IPS DF 4.7 (cell line): ENCODE measurements around the gene ANKFN1.
A peak's percentile ranks its signal among the peaks of the same experiment; 100 is the strongest.

Source experiments
- DNase-seq: peaks from one replicate; pipeline ENCODE4 v3.0.0-alpha.2; 2013; ENCODE audit warnings: low spot score; ENCODE audit errors: extremely low read depth

The ANKFN1 gene

DNA sequence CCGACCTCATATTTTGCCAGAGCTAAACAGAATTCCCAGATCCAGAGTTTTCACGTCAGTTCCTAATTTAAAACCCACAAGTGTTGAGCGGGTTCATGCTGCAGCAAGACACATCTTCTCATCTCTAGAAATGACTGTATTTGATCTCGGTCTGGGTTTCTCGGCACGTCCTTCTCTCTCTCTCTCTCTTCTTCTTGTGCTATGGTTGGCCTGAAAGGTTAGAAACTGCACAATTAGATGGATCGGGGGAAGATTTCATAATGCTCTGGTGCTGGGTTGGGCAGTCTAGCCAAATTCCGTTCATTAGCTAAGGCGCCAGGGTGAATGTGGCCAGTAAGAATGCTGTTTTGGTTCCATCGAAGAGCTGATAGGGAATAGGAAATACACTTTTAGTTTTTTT lies 281.3 kb downstream of the ANKFN1 start:
- no peak for DNase-seq

- DNase-seq, result no peak
Measured at GRCh38 chr17:56436142-56436541, 282.9 kb downstream of the ANKFN1 start.

- DNase-seq, result no peak
Measured at GRCh38 chr17:56440419-56440818, 287.1 kb downstream of the ANKFN1 start.

DNA sequence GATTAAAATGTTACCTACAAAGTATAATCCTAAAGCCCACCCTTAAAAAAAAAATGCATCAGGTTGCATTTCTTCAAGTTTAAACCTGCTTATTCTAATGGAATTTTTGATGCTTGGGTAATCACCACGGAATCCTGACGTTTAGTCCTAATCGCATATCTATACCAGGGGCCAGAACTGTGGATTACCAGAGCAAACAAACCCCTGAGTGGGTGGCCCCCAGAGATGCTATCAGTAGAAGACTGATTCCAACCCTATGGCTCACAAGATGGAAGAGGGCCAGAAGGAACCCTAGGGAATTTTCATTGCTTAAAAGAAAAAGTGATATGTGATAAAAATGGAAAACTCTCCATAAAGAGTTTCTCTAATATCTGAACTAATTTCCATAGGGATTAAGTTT lies 288.0 kb downstream of the ANKFN1 start:
- no peak for DNase-seq

DNA sequence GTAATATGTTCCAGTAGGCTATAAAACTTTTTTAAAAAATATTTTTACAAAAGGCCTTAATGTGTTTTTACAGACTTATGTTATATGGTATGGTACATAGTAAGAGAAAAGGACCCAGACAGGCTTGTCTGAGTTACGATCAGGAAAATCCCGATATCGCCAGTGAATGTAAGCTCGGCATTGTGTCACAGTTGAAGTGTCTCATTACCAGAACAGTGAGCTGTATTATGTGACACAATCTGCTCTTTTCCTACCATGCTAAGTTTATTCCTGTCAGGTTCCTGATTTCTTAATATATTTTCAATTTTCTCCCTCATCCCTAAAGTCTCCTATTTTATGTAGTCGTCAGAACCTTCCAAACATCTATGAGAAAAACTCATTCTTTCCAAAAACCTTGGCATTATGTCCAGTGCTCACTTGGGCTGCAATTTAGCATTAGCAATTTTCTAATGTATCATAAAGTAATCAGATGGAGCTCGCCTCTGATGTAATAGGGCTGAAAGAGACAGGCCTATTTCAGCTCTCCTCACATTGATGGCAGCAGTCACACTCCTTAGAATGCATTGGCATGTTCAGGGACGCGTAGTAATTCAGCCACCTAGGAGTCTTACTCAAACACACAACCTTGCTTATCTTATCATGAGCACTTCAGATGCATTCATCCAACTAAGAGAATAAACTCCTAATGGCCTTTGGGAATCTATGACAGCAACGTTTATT lies 292.6 kb downstream of the ANKFN1 start:
- DNase-seq, result no peak

- DNase-seq, result no peak
Measured at GRCh38 chr17:56447171-56447570, 293.9 kb downstream of the ANKFN1 start.

GRCh38 chr17:56448371-56448770 lies 295.1 kb downstream of the ANKFN1 start:
- DNase-seq, result no peak

- DNase-seq, result no peak
Measured at GRCh38 chr17:56449176-56449575, 295.9 kb downstream of the ANKFN1 start.

- no peak for DNase-seq
Measured at GRCh38 chr17:56451629-56452028, 298.4 kb downstream of the ANKFN1 start.

- no peak for DNase-seq
Measured at GRCh38 chr17:56452461-56452860, 299.2 kb downstream of the ANKFN1 start.

DNA sequence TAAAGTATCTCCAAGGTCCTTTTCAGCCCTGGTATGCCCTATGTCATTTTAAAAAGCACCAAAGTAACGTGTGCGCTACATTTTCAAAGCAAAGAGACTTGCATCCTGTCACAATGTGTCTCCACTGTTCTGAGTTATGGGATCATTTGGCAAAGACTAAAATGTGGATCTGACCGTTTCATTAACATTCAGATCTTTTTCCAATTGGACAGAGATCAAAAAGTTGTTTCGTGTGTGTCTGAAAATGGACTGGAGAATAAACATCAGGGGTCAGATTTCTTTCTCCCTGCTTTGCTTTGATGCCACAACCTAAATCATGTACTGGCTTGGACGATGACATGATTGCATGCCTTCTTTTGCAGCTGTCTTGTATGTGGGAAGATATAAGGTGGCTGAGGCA lies 304.2 kb downstream of the ANKFN1 start:
- DNase-seq, result no peak

DNA sequence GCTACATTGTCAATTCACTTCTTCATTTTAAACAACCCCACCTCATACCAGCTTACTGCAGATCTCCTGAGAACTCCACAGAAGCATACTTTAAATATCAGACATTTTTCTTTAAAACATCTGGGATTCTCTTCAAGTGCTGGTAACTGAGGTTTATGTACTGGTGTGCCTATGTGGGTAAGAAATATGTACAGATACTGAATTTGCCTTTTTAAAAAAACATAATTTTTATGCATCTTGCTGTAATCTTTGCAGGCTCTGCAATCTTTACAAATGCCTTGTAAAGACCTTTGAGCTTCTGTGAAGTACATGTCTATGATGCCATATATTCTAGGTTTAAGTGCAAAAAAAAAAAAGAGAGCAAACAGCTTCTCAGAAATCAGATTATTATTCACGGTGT lies 312.6 kb downstream of the ANKFN1 start:
- no peak for DNase-seq

DNA sequence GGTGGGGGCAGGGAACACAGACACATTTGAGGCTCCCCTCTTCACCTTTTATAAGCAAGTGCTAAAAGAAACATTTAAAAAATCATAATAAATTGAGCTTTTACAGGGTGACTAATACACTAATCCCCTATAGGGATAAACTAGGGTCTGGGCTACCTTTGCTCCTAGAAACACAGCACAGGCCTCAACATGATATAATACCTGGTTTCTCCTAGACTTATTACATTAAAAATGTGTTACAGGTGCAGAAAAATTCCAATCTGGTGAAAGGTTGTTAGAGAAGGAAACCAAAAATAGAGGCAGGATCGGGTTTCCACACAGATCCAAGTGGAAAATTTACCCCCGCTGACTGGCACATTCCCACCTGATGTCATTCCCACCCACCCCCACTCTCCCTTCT lies 315.6 kb downstream of the ANKFN1 start:
- no peak for DNase-seq

GRCh38 chr17:56471696-56472095 lies 318.4 kb downstream of the ANKFN1 start:
- DNase-seq, result no peak

DNA sequence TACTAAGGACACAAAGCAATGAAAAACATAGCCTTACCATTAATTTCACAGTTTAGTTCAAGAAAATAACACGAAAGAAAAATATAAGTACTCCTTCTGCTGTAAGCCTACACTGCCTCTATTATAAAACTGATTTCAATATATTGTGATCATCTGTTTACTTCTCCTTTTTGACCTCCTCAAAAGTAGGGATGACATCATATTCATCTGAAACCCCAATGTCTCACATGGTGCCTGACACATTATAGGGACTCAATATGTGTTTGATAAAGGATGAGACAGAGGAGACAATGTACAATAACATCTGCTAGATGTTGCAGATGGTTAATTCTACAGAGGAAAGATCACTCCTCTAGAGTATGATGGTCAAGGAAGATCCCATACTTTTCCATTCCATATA lies 321.8 kb downstream of the ANKFN1 start:
- no peak for DNase-seq

- DNase-seq, result peak; percentile 38
Measured at GRCh38 chr17:56478836-56479447, 325.7 kb downstream of the ANKFN1 start.

- DNase-seq, result no peak
Measured at GRCh38 chr17:56480501-56480900, 327.2 kb downstream of the ANKFN1 start.

- no peak for DNase-seq
Measured at GRCh38 chr17:56481659-56482058, 328.4 kb downstream of the ANKFN1 start.

DNA sequence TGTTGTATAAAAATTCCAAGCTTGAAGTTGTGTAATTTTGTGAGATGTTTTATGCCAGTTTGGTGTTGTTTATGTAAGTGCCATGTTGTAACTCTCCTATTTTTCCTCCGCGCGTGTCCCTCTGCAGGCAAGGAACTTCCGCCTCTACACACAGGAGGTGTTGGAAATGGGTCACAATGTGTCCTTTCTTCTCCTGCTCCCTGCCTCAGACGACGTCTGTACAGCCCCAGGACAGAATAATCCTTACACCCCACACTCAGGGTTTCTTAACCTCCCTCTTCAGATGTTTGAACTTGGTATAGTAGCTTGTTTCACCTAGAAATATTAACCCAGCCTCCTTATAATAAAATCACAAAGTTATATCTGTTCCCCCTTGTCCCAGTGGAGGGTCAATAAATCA lies 329.0 kb downstream of the ANKFN1 start:
- DNase-seq, result no peak

- no peak for DNase-seq
Measured at GRCh38 chr17:56486732-56487131, 333.5 kb downstream of the ANKFN1 start.

DNA sequence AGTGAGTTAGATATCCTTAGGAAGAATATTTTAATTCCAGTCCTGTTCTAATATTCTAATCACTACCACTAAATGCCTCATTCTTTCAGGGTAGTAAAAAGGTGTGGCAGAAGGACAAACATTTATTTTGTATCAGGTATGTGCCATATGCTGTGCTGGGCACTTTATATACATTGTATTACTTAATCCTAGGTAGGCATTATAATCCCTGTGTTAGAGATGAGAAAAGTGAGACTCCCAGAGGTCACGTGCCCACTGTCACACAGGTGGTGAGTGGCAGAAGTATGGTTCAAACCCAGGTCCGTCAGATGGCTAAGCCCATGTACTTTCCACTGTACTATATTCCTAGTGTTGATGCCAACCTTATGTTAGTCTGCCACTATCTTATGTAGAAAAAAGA lies 335.5 kb downstream of the ANKFN1 start:
- DNase-seq, result no peak

GRCh38 chr17:56489980-56490379 lies 336.7 kb downstream of the ANKFN1 start:
- no peak for DNase-seq

DNA sequence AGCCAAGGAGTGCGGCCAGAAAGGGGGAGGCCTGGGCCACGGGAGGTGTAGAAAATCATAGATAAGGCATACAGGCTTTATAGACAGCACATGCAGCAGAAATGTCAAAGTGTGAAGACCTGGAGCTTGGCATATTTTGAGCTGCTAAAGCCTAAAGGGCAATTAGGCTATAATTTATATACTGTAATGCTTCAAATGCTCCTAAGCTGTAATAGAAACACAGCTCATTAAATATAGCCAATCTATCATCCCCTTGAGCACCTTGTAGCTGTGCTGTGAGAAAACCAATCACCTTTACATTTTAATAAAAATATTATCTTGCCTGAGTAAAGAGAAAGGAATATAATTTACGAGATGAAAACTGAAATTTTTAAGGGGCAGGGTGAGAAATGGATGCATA lies 342.3 kb downstream of the ANKFN1 start:
- no peak for DNase-seq
